HG02943 (cell line): ENCODE measurements around the gene ZDHHC7.
"Not testable (repeated sequence)": the region's sequence is repeated elsewhere in the genome, so short reads cannot be mapped to it uniquely, and the experiment has no call there.

Source experiments
- ATAC-seq: cut with Tn5 transposase; IDR thresholded peaks from one replicate; pipeline ENCODE4 v1.9.1; 2021; ENCODE audit warnings: mild to moderate bottlenecking, low read depth, moderate library complexity; ENCODE audit not compliant: unreplicated experiment

The ZDHHC7 gene

DNA sequence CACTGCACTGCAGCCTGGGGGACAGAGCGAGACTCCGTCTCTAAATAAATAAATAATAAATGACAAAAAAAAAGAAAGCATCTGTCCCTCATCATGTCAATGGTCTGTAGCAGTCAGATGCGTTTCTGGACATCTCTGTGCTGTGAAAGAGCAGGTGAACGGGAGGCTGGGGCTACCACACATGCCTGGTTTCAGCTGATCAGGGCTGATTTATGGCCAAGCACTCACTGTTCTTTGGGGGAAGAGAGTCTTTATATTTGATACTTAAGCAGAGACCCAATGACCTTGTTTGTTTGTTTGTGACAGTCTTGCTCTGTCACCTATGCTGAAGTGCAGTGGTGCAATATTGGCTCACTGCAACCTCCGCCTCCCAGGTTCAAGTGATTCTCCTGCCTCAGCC is 33.7 kb upstream of the ZDHHC7 start:
- no peak for ATAC-seq

DNA sequence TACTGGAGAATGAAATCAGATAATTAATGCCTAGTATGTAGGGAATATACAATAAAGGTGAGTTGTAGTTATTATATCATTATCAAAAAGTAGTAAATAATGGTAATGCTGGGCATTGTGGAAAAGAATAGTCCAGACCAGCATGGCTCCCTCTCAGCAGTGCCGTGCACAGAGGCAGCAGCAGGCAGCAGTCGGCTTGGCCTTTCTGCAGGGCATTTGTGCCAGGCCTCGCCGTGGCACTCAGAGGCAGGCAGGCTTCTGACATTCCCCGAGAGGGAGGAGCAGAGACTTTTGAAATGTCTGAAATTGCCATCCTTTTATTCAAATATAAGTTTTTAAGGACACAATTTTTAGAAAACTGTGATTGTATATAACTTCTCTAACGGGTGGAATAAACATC is 31.3 kb upstream of the ZDHHC7 start:
- no peak for ATAC-seq

DNA sequence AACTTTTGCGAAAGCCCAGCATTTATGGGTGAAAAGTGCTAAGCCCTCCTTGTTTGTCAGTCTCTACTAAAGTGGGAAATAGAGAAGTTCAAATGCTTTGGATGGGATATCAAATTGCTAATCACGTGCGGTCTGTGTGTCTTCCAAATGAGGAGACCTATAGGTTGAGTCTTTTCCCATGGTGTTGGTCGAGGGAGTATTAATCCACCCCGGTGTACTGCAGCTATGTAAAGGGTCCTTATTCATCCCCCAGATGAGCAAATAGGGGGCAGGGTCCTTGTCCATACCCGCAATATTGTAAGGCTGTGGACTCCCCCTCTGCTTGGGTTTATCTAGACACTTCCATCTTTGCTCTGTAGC is 30.8 kb upstream of the ZDHHC7 start:
- ATAC-seq = no peak

DNA sequence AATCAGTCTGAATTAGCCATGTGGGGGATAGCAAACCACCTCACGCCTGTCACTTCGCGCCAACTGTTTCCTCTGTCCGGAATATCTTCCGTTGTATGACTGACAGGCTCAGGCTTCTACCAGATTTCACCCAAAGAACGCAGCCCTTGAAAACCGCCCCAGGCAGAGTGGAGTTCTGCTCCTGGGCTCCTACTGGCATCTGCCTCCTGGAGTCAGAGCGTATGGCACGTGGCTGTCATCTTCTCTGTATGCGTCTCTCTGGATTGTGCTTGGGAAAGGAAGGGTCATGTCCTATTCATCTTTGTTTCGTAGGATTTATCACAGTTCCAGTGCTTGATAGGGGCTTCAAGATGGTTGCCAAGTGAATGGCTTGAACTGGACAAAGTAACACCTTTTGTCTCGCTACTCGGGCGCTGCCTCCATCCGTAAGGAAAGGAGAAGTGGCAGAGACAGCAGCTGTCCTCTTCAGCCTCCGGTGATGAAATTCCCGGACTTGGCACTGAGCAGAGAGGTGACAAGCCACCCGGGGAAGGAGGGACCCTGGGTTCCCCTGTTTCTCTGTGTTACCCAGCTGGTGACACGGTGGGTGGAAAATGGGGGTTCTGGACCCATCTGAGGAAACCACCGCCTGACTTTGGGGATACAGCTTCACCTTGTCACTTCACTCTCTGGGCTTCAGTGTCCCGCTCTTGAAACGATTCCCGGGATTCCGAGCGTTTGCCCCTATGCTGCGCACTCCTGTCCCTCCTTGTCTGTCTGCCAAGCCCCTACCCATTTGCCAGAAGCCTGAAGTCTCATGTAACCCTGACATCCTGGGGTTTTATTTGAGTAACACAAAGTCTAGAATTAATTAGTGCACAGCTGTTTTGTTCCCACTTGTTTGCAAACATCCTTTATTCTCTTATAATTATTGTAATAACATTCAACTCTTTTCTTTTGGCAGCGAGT is 30.2 kb upstream of the ZDHHC7 start:
- no peak for ATAC-seq

DNA sequence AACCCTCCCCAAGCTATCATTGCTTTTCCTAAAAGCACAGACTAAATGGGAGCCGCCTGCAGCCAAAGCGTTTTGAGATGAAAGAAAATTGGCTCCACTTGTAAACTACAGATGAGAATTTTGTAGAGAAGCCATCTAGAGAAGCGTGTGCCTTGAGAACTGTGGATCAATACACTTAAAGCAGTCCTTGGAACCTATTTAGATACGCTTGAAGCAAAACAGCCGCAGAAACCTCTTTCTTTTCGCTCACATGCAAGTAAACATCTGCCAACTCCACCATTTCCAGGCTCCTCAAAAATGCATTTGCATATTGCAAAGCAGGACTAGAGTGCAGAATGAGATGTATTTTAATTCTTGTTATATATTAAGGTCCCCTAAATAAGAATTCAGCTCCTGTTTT is 29.4 kb upstream of the ZDHHC7 start:
- no peak for ATAC-seq

DNA sequence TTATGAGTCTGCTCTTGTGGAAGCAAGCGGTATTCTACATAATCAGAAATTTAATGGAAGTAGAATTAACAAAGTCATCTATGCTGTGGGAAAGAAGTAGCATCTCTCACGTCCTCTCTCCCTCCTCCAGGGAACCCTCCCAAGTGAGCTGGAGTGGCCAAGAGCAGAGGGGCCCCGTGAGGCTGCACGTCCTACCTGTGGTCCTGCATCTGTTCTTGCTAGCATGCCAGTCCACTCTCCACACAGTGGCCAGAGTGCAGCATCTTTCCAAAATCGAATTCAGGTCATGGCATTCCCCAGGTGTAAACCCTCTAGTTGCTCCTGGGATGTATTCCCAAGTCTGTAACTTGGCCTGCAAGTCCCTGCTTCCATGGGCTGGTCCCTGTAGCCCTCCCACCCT is 26.4 kb upstream of the ZDHHC7 start:
- ATAC-seq = no peak

DNA sequence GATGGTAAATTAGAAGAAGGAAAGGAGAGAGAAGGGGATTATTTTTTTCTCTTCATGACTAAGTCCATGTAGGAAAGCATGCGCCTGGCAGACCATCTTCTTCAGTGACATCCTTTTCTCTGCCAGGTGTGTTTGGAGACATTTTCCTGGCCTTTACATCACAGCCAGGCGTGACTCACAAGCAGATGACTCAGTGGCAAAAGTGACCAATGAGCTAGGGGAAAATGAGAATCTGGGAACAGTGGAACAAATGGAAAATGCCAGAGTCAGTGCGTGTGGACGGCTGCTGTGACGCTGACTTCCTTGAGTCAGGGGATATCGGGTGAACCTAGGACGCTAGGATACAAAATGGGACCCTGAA is 25.7 kb upstream of the ZDHHC7 start:
- no peak for ATAC-seq

DNA sequence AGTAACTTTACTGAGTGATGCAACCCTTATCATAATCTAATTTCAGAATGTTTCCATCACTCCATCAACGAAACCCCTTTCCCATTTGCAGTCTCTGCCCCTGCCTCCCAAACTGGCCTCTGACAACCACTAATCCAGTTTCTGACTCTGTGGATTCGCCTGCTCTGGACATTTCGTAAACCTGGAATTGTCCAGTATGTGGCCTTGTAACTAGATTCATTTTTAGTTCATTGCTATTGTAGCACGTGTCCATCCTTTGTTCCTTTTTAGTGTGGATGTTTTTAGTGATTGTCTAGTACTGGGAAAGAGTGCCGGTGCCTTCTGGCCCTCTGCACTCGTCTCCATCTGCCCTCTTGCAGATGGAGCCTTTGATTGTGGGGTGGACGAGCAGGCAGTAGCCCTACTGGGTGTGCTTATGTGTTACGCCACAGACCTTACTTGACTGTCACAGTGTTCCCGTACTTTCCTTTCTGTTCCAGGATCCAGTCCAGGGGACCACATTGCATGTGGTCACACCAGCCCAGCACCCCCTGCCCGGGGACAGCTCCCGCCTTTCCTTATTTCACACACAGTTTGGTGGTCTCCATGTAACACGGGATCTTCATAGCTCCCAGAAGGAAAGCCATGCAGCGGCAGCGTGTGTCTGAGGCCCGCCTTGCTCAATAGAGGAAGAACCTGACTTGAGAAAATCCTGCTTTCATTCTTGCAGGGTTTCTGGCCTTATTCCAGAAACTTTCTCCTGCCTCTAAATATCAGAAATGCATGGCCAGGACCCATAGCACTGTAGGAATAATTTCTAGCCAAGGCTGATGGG is 25.1 kb upstream of the ZDHHC7 start:
- no peak for ATAC-seq

DNA sequence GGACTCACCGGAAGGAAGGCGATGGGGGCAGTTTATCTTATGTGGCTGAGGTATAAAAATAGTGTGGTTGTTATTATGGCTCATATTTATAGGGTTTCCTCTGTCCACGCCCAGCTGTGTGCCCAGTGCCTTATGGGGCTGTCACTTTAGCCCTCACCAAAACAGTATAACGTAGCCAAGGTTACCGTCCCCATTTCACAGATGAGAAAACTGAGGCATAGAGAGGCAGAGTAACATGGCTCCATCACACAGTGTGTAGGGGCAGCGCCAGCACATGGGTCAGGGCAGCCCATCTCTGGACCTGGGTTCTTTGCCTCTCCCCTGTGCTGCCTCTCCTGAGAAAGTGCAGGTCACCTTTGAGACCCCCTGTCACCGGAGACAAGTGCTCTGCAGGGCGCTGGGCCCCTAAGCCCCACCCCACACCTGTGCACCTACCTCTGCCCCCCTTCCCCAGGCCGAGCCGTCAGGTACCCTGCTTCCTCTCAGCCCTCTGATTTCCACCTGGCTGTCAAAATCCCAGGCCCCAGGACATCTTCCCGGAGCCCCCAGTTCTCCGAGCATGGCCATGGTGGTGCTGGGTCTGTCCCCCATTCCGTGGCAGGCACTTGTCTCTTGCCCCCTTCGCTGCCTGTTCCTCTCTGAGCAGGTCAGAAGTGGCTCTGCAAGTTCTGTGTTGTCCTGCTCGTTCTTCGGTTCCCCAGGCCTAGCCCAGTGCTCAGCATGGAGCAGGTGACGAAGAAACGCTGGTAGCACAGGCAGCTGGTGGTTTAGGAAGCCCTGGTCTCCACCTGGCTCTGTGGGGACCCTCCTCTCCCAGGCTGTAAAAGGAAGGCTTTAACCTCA is 23.5 kb upstream of the ZDHHC7 start:
- ATAC-seq = no peak

DNA sequence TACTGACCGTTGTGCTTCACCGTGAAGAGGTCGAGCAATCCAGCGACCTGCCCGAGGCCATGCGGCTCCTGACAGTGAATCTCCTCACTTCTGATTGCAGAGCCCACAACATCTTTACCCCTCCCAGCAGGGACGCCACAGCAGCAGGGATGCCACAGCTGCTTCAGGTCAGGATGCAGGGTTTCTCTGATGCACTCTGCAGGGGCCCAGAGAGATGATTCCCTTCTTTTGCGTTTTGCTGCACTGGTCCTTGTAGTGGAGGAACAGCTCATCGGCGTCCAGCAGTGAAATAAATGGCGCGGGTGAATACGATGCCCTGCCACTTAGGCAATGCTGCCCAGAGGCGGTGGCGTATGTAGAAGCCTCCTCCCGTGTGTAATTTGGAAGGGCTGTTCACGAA is 21.8 kb upstream of the ZDHHC7 start:
- ATAC-seq = no peak

DNA sequence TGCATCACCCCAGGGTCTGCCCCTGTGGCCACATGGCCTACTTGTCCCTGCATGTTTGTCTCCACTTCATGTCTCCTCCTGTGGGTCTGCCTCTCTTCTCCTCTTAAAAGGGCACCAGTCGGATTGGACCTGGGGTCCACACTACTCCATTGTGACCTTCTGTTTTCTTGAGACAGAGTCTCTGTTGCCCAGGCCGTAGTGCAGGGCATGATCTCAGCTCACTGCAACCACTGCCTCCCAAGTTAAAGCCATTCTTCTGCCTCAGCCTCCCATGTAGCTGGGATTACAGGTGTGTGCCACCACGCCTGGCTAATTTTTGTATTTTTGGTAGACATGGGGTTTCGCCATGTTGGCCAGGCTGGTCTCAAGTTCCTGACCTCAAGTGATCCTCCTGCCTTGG is 20.9 kb upstream of the ZDHHC7 start:
- ATAC-seq = not testable (repeated sequence)

DNA sequence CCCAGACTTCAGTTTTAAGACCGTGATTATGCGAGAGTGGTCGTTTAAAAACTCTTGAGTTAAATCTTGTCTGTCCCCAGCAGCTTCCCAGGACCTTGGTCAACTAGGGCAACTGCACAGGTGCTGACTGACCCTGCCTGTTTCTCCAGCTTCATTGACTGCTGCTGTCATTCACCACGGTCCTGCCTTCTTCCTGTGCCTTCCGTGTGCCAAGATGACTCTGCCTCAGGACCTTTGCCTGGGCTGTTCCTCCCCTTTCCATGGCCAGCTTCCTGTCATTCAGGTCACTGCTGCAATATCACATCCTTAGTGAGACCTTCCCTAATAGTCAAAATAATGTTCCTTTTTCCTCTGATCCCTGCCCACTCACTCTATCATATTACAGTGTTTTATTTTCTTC is 20.1 kb upstream of the ZDHHC7 start:
- no peak for ATAC-seq

DNA sequence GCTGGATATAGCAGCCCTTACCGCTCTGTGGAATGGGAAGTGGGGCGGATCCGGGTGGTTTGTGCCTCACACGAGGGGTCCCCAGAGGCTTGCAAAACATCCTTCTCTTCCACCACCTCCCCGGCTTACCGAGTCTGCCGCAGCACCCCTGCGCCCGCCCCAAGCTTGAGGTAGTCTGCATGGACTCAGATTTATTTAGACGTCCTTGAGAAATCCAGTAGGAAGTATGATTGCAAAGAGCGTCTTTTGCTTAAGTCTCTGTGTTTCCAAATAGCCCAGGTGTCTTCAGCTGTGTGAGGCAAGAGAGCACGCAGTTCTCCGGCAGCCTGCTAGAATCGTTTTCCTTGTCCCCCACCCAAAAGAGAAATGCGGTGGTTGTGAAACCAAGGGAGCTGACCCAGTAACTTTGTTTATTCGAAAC is 18.7 kb upstream of the ZDHHC7 start:
- no peak for ATAC-seq

DNA sequence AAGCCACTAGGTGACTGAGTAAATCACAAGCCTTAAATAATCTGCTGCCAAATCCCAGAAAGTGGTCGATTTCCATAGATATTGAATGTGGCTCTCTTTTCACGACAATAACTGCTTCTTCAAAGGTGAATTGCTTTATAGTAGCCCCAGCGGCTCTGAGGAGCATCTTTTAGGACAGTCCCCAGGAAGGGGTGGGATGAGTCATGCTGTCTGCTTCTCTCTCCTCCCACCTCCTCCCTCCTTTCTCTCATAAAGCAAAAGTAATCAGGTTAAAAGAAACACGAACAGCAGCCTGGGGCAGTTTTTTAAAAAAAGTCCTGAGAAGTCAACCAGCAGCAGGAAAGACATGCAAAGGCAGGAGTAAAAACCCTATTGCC is 18.1 kb upstream of the ZDHHC7 start:
- no peak for ATAC-seq

DNA sequence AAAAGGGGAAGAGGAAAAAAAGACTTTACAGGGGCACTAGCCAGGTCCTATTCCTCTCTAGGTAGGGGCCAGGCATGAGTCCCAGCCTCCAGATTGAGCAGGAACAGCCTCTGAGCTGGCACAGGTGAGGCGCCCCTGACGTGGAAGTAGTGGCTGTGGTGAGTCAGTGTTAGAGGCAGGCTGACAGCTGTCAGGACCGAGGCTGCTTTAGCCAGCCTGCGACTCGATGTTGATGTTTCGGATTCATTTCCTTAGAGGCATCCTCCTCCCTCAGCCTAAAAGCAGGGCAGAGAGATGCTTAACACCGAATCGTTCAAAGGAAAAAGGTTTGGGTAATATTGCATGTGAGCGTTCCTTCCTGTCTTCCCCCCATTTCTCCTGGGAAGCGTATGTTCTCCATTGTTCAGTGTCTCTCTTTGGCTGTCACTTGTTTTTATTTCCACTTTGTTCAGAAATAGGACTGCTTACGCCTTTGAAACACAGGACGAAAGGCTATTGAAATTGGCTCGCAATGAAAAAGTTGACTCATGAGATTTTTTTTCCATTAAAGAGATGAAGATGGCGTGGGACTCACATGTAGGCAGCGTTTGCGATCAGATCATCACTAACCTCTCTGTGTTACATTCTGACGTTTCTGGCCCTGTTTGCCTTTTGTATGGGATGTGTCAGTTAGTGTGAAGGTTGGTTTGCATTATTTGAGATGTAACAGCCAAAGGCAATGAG is 17.5 kb upstream of the ZDHHC7 start:
- no peak for ATAC-seq

DNA sequence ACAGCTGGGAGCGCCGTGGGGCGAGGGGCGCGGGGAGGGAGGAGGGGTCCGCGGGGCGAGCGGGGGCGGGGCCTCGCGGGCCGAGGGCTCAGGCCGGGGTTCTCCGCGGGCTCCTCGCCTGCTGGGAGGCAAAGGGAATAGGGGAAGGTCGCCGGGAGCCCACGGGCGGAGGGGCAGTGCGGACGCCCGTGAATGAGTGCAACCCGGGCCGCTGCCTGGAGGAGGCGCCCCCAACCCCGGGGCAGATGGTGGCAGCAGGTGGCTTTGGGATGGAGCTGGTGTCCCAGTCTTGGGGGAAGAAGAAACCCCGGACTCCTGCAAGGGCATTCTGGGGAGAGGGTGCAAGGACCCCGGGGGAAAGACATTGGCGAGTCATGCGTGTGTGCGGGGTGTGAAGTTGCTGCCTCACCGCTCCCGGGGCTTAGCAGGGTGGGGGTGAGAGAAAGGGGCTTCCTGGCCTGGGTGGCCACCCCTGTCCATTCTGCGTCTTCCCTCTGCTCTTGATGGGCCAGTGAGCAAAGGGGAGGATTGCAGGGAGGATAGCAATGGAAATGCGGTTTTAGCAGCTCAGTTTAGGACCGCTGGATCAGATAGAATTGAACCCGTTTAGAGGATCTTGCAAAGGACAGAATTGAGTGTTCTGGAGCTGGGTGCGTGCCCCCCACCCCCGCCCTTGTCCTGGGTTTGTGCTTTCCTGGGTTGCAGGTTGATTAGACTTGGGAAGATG is 16.8 kb upstream of the ZDHHC7 start:
- peak; percentile 25 for ATAC-seq

DNA sequence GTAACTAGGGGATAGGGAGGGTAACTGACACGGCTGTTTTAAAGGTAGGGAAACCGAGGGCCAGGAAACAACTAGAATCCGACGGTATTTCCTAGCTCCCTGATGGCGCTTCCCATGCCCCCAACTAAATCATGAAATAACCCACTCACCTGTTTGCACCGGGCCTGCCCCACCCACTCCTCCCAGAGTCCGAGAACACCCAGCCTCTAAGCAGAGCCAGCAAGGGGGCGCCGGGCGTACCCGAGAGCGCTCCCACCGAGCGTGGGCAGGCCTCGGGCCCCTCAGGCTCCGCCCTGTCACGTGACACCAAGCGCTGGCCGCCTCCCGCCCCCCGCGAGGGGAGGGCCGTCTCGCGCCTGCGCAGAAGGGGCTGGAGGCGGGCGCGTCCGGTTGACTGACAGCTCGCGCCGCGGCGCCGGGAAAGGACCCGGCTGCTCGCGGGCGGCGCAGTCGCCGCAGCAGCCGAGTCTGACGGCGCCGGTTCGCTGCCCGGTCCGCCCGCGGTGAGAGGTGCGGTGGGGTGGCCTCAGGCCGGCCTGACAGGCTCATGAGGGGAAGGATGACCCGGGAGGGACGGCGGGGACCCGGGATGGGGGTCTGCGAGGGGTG is 16.1 kb upstream of the ZDHHC7 start, which contains the start of gene KIAA0513:
Gene KIAA0513, plus strand, starts transcription at position 447 of the 609 bp plus-strand sequence. CDS start 39,277 bp downstream, outside the sequence.
- ATAC-seq = peak; percentile 69

DNA sequence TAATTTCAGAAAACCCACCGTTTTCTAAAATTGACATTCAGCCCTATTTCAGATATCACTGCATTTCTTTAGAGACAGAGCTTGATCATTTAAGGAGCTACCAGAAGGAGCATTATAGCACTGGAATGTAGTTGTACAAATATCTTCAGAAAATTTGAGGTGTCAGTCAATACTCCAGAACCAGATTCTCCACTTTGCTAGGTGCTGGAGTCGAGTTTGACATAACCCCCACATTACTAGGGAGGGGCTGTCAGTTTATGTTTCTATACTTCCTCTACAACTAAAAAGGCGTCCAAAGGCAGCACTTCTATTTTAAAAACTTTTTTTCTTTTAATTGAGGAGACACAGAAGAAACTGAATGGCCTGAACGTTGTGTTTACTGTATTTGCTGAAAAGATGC is 15.4 kb upstream of the ZDHHC7 start:
- ATAC-seq = no peak
